Osteoblast (primary cell): ENCODE results near the gene MZT2A. TPM values are rescaled to one million over a fixed set of nuclear protein-coding genes. Genes with fewer than 3 reads are reported as not detected.
"Not testable (repeated sequence)": the region's sequence is repeated elsewhere in the genome, so short reads cannot be mapped to it uniquely, and the experiment has no call there.

Experiments used
- DNase-seq: peaks from one replicate; pipeline ENCODE4 v3.0.0; 2011; ENCODE audit warnings: low spot score, mixed read lengths; ENCODE audit not compliant: insufficient read length; ENCODE audit errors: missing footprints
- H2AFZ ChIP-seq: 2 replicates; pipeline ENCODE4 v1.6.0; 2011; ENCODE audit warnings: mild to moderate bottlenecking, low read length
- H3K27ac ChIP-seq: 2 replicates; pipeline ENCODE4 v1.5.1; 2011; ENCODE audit warnings: mild to moderate bottlenecking, low read depth, low read length, moderate library complexity
- H3K27me3 ChIP-seq: 2 replicates; pipeline ENCODE4 v1.6.0; 2012; ENCODE audit warnings: mild to moderate bottlenecking, control low read depth, inconsistent platforms, low read length, moderate library complexity; ENCODE audit not compliant: insufficient read depth
- H3K36me3 ChIP-seq: 2 replicates; pipeline ENCODE4 v1.5.1; 2011; ENCODE audit warnings: mild to moderate bottlenecking, low read length, control low read depth, moderate library complexity; ENCODE audit not compliant: insufficient read depth
- H3K4me1 ChIP-seq: 2 replicates; pipeline ENCODE4 v1.5.1; 2011; ENCODE audit warnings: mild to moderate bottlenecking, low read length, control low read depth, moderate library complexity; ENCODE audit not compliant: insufficient read depth
- H3K4me2 ChIP-seq: 2 replicates; pipeline ENCODE4 v1.6.0; 2011; ENCODE audit warnings: mild to moderate bottlenecking, low read length; ENCODE audit not compliant: insufficient read depth
- H3K4me3 ChIP-seq: fragments of 200-600 bp; sonication (generic); 3 replicates; pipeline ENCODE4 v1.5.1; 2012; ENCODE audit warnings: mild to moderate bottlenecking, low read length, inconsistent platforms; ENCODE audit not compliant: insufficient read depth
- H3K79me2 ChIP-seq: 2 replicates; pipeline ENCODE4 v1.6.0; 2012; ENCODE audit warnings: mild to moderate bottlenecking, low read length, control low read depth, inconsistent platforms; ENCODE audit not compliant: insufficient read depth
- H3K9me3 ChIP-seq: 2 replicates; pipeline ENCODE4 v1.5.1; 2011; ENCODE audit warnings: low read depth, low read length, control low read depth
- H4K20me1 ChIP-seq: 2 replicates; pipeline ENCODE4 v1.6.0; 2012; ENCODE audit warnings: mild to moderate bottlenecking, low read length, control low read depth; ENCODE audit not compliant: insufficient read depth
- total RNA-seq: library from RNA; depleted of rRNA; stranded (reverse); fragments of >200 nt; gene quantifications from 2 replicates; pipeline ENCODE4 v1.2.3, GENCODE V29; 2012
- TF ChIP-seq, protein P1 (sequence below): IDR thresholded peaks from 2 replicates; pipeline ENCODE4 v1.5.1; 2011; ENCODE audit warnings: mild to moderate bottlenecking, low read depth, low read length, moderate library complexity; ENCODE audit errors: extremely low read depth

MZT2A gene
- total RNA-seq, 1 donor = 45.2 TPM

DNA sequence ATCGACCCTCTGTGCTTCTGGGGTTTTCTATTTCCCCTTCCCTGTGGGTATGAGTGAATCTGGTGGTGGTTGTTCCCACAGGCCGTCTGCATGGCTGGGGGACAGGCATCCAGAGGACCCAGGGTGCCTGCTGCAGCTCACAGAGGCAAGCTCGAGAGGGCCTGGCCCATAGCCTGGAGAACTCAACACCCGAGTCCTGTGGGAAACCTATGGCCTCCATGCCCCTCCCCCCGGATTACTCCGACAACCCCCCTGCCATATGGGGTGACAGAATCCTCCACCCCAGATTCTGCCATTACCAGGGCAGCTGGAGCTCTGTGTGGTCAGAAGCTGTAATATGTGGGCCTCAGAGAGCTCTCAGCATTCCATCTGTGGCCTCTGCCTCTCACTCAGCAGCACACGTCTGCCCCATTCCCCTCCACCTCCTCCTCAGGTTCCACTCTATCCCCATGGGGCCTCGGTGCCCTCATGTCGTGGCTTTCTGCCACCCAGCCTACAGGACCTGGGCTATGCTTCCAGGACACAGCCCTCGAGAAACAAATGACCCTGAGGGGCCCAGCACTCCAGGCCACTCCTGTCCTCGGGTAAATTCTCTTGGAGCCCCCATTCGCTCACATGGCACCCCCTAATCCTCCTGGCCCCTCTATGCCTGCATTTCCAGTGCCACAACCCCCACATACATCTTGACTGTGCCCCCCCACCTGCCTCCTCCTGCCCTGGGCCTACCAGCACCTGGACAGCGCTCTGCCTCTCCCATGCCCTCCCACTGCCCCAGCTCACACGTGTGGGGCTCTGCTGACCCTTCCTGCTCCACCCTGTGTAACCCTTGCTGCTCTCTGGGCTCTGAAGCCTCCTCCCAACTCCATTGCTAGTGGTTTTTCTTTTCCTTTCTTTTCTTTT, 3.6 kb downstream of the MZT2A start:
- Histone ChIP-seq H4K20me1 (no peaks in the 10 kb centered on the region), H2AFZ (no peak overlapping the region), H3K4me1 (peaks cover 4% of the 10 kb centered on the region), H3K27me3 (no peaks in the 10 kb centered on the region), H3K4me3 (no peak overlapping the region), H3K4me2 (no peak overlapping the region), H3K79me2 (peaks cover 29% of the 10 kb centered on the region), H3K9me3 (no peaks in the 10 kb centered on the region), H3K27ac (no peak overlapping the region), H3K36me3 (peaks cover 2% of the 10 kb centered on the region)
- TF ChIP-seq, protein P1, sequence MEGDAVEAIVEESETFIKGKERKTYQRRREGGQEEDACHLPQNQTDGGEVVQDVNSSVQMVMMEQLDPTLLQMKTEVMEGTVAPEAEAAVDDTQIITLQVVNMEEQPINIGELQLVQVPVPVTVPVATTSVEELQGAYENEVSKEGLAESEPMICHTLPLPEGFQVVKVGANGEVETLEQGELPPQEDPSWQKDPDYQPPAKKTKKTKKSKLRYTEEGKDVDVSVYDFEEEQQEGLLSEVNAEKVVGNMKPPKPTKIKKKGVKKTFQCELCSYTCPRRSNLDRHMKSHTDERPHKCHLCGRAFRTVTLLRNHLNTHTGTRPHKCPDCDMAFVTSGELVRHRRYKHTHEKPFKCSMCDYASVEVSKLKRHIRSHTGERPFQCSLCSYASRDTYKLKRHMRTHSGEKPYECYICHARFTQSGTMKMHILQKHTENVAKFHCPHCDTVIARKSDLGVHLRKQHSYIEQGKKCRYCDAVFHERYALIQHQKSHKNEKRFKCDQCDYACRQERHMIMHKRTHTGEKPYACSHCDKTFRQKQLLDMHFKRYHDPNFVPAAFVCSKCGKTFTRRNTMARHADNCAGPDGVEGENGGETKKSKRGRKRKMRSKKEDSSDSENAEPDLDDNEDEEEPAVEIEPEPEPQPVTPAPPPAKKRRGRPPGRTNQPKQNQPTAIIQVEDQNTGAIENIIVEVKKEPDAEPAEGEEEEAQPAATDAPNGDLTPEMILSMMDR = no peak
- DNase-seq = peak; percentile 70

DNA sequence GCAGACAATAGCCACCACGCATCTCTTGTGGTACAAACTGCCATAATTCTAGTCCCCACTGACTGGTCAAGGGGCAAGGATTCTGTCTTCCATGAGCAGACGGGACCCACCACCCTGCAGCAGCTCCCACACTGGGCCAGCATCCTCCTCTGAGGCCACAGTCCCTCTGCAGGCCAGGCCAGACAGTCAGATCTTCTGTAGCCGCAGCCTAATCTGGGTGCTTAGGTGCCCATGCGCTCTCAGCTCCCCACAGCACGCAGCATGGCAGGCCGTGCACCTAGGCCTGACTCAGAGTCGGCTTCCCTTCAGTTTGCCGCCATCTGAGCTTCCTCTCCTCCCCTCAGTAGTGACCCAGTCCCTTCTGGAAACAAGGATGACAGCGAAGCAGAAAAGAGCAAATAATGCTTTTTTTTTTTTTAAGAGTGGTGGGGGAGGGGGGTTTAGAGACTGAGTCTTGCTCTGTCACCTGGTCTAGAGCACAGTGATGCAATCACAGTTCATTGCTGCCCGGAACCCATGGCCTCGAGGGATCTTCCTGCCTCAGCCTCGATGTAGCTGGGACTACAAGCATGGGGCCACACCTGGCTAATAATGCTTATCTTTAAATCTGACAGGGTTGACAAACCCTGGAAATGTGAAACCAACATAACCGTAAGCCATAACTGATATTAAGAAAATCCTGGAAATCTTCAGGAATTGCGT, 5.8 kb downstream of the MZT2A start:
- H3K27me3 ChIP-seq, DNase-seq, H3K36me3 ChIP-seq, H3K4me2 ChIP-seq, H3K4me1 ChIP-seq, H4K20me1 ChIP-seq, H3K4me3 ChIP-seq, H3K9me3 ChIP-seq, H3K27ac ChIP-seq, H2AFZ ChIP-seq: not testable (repeated sequence)
- H3K79me2 ChIP-seq = peaks cover 18% of the 10 kb centered on the region

DNA sequence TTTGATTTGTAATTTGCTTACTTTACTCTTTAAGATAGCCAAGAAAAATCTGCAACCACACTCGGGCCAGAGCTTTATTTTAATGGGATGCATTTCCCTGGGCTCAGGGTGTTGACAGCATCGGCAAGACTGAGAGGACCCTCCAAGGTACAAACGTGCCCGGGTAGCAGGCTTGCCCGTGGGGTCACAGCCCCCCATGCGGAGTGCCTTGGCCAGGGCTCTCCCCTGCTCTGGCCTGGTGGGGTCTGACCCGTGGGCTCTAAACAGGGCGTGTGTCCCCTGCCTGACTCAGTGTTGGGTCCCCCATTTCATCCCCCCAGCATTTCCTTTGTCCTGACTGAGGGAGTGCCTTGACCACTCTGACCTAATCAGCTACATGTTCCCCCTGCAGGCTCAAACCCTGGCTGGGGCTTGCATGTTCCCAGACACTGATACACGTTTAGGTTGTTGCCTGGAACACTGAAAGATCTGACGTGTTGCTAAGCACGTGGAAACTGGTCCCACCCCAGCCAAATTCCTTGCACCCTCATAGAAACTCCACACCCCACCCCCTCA, 7.2 kb downstream of the MZT2A start:
- H3K9me3 ChIP-seq, H3K4me1 ChIP-seq, H2AFZ ChIP-seq, H3K4me2 ChIP-seq, H3K27me3 ChIP-seq, H4K20me1 ChIP-seq, DNase-seq, H3K79me2 ChIP-seq, H3K4me3 ChIP-seq, H3K27ac ChIP-seq, H3K36me3 ChIP-seq: not testable (repeated sequence)

DNA sequence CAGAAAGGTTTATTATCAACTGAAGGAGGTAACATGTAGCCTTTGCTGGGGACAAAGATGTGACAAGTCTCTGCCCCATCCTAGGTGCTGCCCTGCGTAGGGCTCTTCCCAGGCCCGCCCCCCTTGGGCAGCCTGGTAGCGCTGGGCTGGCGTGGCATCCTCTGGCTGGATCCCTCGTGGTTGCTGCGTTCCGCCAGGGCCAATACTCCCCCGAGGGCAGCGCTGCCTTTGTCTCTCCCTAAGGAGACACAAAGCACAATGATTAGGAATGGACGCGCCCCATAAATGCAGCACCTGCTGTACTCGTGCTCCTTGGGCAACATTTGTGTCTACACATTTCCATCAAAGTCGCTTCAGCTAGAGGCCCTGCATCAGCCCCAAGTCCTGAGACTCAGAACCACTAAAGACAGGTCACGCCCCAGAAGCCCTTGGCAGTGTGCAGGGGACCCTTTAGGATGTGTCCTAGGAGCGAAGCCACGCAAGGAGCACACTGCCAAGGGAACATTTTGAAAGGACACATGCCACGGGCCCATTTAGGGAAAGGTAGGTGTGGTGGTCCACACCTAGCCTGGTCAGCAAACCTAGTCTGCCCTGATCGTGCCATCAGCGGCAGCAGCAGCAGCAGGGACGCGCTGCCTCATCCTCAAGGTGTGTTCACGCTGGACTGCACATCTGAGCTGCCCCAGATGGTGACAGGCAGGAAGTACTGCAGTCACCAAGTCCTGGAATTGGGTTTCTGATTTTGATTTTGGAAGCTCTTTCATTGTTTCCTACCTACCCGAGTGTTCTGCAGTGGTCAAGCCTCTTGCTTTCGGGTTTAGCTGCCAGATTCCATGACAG, 8.0 kb downstream of the MZT2A start:
- not testable (repeated sequence) for H3K27me3 ChIP-seq, H3K4me3 ChIP-seq, H3K79me2 ChIP-seq, H3K27ac ChIP-seq, H3K36me3 ChIP-seq, H3K9me3 ChIP-seq, H4K20me1 ChIP-seq, H3K4me1 ChIP-seq, H3K4me2 ChIP-seq, H2AFZ ChIP-seq
- peak; percentile 61 for DNase-seq

DNA sequence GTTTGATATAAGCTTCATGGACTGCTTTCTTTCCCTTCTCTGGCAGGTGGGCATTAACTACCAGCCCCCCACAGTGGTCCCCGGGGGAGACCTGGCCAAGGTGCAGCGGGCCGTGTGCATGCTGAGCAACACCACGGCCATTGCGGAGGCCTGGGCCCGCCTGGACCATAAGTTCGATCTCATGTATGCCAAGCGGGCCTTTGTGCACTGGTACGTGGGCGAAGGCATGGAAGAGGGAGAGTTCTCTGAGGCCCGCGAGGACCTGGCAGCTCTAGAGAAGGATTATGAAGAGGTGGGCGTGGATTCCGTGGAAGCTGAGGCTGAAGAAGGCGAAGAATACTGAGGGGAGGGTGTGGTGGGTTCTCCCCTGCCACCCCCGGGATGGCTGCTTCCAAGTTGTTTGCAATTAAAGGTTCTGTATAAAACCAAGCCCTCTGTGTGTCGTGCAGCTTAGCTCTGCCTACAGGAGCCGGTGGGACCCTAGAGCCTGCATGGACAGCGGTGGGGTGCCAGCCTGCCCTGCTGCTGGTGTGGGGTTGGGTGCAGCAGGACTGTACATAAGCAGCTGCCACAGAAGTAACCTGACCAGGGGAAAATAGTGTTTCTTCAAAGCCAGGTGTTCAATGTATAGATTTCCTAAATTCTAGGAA, 9.6 kb downstream of the MZT2A start:
- H2AFZ ChIP-seq, H3K9me3 ChIP-seq: not testable (repeated sequence)

DNA sequence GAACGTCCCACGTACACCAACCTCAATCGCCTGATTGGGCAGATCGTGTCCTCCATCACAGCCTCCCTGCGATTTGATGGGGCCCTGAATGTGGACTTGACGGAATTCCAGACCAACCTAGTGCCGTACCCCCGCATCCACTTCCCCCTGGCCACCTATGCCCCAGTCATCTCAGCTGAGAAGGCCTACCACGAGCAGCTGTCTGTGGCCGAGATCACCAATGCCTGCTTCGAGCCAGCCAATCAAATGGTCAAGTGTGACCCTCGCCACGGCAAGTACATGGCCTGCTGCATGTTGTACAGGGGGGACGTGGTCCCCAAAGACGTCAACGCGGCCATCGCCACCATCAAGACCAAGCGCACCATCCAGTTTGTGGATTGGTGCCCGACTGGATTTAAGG, 11.8 kb downstream of the MZT2A start:
- H3K4me1 ChIP-seq, DNase-seq, H3K36me3 ChIP-seq, H3K4me3 ChIP-seq, H2AFZ ChIP-seq, H3K9me3 ChIP-seq, H4K20me1 ChIP-seq, H3K4me2 ChIP-seq, H3K27ac ChIP-seq, H3K79me2 ChIP-seq, H3K27me3 ChIP-seq: not testable (repeated sequence)

More for the DNA sequence above, 9.6 kb downstream of the MZT2A start:
- H3K79me2 ChIP-seq, H3K4me2 ChIP-seq, H3K36me3 ChIP-seq, H4K20me1 ChIP-seq, H3K27ac ChIP-seq, H3K4me1 ChIP-seq, H3K4me3 ChIP-seq, H3K27me3 ChIP-seq: not testable (repeated sequence)
- DNase-seq = peak; percentile 37

DNA sequence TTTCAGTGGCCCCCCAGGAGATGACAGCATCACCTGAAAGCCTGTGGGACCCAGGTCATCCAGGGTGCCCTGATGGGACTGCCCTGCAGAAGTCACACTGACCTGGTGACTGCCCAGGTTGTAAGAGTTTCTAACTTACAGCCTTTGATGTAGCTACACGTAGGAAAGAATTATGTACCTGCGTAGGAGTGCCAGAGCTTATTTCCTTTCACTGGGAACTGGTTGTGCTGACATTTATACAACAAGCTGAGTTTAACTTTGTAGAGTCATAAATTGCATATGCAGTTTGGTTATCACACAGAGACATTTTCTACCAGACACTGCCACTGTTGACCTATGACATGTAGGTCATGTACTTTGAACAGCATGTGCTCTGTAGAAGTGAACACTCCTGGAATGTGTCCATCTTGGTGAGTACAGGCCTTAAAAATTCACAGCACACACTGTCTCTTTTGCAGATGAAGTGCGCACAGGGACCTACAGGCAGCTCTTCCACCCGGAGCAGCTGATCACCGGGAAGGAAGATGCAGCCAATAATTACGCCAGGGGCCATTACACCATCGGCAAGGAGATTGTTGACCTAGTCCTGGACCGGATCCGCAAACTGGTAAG, 13.2 kb downstream of the MZT2A start:
- not testable (repeated sequence) for DNase-seq, H2AFZ ChIP-seq, H3K79me2 ChIP-seq, H3K4me2 ChIP-seq, H3K9me3 ChIP-seq, H3K36me3 ChIP-seq, H3K4me3 ChIP-seq, H3K27ac ChIP-seq, H4K20me1 ChIP-seq, H3K4me1 ChIP-seq, H3K27me3 ChIP-seq
